Activated B cell treated with CpG ODN at 0.5 μM for 24 hours (primary cell): ENCODE measurements around the gene NPB. TPM values are rescaled to one million over a fixed set of nuclear protein-coding genes. Genes with fewer than 3 reads are reported as not detected.

Experiments
- ATAC-seq: fragments of 200-7000 bp; cut with Tn5 transposase; one replicate; pipeline ENCODE4 v1.10.0; 2021; ENCODE audit warnings: low read depth, mild to moderate bottlenecking, moderate library complexity
- CTCF ChIA-PET: fragments of 350-600 bp; sonication (Branson Sonifier 250); formaldehyde crosslinking; loops from one replicate; lab custom pipeline; 2021; ENCODE audit warnings: antibody characterized with exemption; lab: Charles Lee
- POLR2A ChIA-PET: fragments of 350-600 bp; sonication (Branson Sonifier 250); formaldehyde crosslinking; loops from one replicate; lab custom pipeline; 2021; ENCODE audit warnings: antibody characterized with exemption; lab: Charles Lee
- DNase-seq: peaks from one replicate; pipeline ENCODE4 v3.0.0; 2022
- H3K27ac Mint-ChIP-seq: one replicate; pipeline ENCODE4 v1.8.0; 2020; ENCODE audit warnings: mixed read lengths
- H3K27me3 Mint-ChIP-seq: one replicate; pipeline ENCODE4 v1.8.0; 2021; ENCODE audit warnings: mixed read lengths
- H3K36me3 Mint-ChIP-seq: one replicate; pipeline ENCODE4 v1.8.0; 2021; ENCODE audit warnings: low read depth, mixed read lengths
- H3K4me1 Mint-ChIP-seq: one replicate; pipeline ENCODE4 v1.8.0; 2021; ENCODE audit warnings: mixed read lengths
- H3K4me3 Mint-ChIP-seq: one replicate; pipeline ENCODE4 v1.8.0; 2020; ENCODE audit warnings: mild to moderate bottlenecking, mixed read lengths
- H3K9me3 Mint-ChIP-seq: one replicate; pipeline ENCODE4 v1.8.0; 2020; ENCODE audit warnings: mixed read lengths
- CTCF ChIP-seq: fragments of 200-600 bp; IDR thresholded peaks from one replicate; pipeline ENCODE4 v1.8.0; 2022; ENCODE audit warnings: antibody characterized with exemption, mild to moderate bottlenecking
- intact Hi-C: fragments of 100-400 bp; cut with micrococcal nuclease; formaldehyde crosslinking; loops from one replicate; pipeline ENCODE4 v1.15.1; 2024
- total RNA-seq: library from RNA; stranded (reverse); gene quantifications from 2 replicates; pipeline ENCODE4 v1.2.3, GENCODE V29; 2022

The NPB gene
- total RNA-seq, 1 donor from 2014 or later = 0.24 TPM

- Mint-ChIP-seq H3K27ac (no peak overlapping the region), H3K36me3 (no peaks in the 10 kb centered on the region), H3K27me3 (peaks cover 4% of the 10 kb centered on the region), H3K4me3 (no peak overlapping the region), H3K9me3 (no peaks in the 10 kb centered on the region), H3K4me1 (no peaks in the 10 kb centered on the region)
- ChIA-PET CTCF (no interaction called here), POLR2A (no interaction called here)
- DNase-seq (no peak), ATAC-seq (no peak)
- intact Hi-C loops = no loop called here
- no peak for TF ChIP-seq CTCF
Observed at GRCh38 chr17:81948635-81949378, 46.8 kb downstream of the NPB start.

DNA sequence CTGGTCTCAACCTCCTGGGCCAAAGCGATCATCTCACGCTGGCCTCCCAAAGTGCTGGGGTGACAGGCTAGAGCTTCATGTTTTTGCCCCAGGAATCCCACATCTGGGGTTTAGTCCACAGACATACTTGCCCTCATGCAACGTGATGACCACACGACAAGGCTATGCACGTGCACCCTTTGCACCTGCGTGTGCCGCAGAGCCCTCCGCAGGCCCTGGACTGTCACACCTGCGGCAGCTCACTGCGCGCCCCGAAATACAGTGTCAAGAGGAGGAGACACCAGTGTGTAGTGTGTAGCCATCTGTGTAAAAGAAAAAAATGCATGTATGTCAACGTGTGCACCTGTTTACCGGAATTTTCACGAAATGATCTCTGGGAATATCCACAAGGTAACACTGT is 48.5 kb downstream of the NPB start:
- no peak for ATAC-seq
- intact Hi-C loops = no loop called here
- H3K4me3 Mint-ChIP-seq = no peak overlapping the region
- peaks cover 4% of the 10 kb centered on the region for H3K27me3 Mint-ChIP-seq
- TF ChIP-seq CTCF = no peak
- DNase-seq = no peak
- H3K9me3 Mint-ChIP-seq = no peaks in the 10 kb centered on the region
- ChIA-PET CTCF (interaction anchor here (0.6 kb wide), 1 partner anchor 9 kb away, joined by 3 read pairs; no protein-coding TSS in a partner anchor), POLR2A (no interaction called here)
- H3K27ac Mint-ChIP-seq = no peak overlapping the region
- no peaks in the 10 kb centered on the region for H3K36me3 Mint-ChIP-seq
- no peaks in the 10 kb centered on the region for H3K4me1 Mint-ChIP-seq

DNA sequence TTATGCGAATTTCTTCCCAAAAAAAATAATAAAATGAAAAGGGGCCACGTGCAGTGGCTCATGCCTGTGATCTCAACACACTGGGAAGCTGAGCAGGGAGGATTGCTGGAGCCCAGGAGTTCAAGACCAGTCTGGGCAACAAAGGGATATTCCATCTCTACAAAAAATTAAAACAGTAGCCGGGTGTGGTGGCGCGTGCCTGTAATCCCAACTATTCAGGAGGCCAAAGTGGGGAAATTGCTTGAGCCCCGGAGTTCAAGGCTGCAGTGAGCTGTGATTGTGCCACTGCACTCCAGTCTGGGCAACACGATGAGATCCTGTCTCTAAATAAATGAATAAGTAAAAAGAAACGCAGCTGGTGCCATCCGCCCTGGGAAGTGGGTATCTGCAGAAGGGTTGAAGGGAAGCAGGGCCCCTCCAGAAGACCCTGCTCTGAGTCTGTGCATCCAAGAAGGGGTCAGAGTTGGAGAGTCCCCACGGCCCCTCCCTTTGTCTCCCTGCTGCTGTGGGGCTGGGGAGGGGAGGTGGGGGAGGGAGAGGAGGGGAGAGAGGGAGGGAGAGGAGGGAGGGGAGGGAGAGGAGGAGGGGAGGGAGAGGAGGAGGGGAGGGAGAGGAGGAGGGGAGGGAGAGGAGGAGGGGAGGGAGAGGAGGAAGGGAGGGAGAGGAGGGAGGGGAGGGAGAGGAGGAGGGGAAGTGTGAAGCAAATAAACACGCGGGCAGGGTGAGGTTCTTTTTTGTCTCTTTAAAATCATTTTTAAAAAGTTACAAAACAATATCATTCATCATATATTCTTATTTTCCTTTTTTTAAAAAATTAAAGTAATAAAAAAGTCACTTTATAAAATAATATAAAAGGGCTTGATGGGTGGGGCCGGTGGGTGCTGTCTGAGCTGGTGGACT is 50.0 kb downstream of the NPB start:
- POLR2A ChIA-PET = interaction anchor here (0.6 kb wide), 1 partner anchor 392 kb away, joined by 6 read pairs; no protein-coding TSS in a partner anchor
- H3K9me3 Mint-ChIP-seq = no peaks in the 10 kb centered on the region
- H3K4me1 Mint-ChIP-seq = no peaks in the 10 kb centered on the region
- intact Hi-C loops = no loop called here
- no peak overlapping the region for H3K4me3 Mint-ChIP-seq
- no peak for TF ChIP-seq CTCF
- CTCF ChIA-PET = no interaction called here
- ATAC-seq = no peak
- H3K36me3 Mint-ChIP-seq = no peaks in the 10 kb centered on the region
- H3K27ac Mint-ChIP-seq = no peak overlapping the region
- no peak for DNase-seq
- H3K27me3 Mint-ChIP-seq = peaks cover 3% of the 10 kb centered on the region

Other genes with a start within 250 kb of the NPB start
- 0.42 and 1.2 TPM in 2 replicates for gene PDE6G, start 245.7 kb upstream of the NPB start, total RNA-seq
- 36.7 and 37.3 TPM in 2 replicates for gene OXLD1, start 235.6 kb upstream of the NPB start, total RNA-seq
- 34.7 and 41.3 TPM in 2 replicates for gene CCDC137, start 235.5 kb upstream of the NPB start, total RNA-seq
- 30.7 and 33.3 TPM in 2 replicates for gene ARL16, start 218.4 kb upstream of the NPB start, total RNA-seq
- gene HGS, start 218.2 kb upstream of the NPB start, total RNA-seq = 132 and 151 TPM in 2 replicates
- 68.8 and 69.8 TPM in 2 replicates for gene MRPL12, start 198.9 kb upstream of the NPB start, total RNA-seq
- gene SLC25A10, start 190.0 kb upstream of the NPB start, total RNA-seq = 6.1 and 6.4 TPM in 2 replicates
- gene GCGR, start 98.1 kb upstream of the NPB start, total RNA-seq = 0.20 TPM in 1 of 2 replicates, not detected in the other
- 75.0 and 90.4 TPM in 2 replicates for gene MCRIP1, start 68.9 kb upstream of the NPB start, total RNA-seq
- not detected in 2 replicates for gene PPP1R27, start 67.2 kb upstream of the NPB start, total RNA-seq
- gene P4HB, start 41.7 kb upstream of the NPB start, total RNA-seq = 202 and 225 TPM in 2 replicates
- 396 and 464 TPM in 2 replicates for gene ARHGDIA, start 30.9 kb upstream of the NPB start, total RNA-seq
- 85.3 and 99.3 TPM in 2 replicates for gene ALYREF, start 10.7 kb upstream of the NPB start, total RNA-seq
- 64.2 and 83.8 TPM in 2 replicates for gene ANAPC11, start 10.5 kb upstream of the NPB start, total RNA-seq
- gene PCYT2, start 9.2 kb downstream of the NPB start, total RNA-seq = 40.3 and 44.1 TPM in 2 replicates
- 57.6 and 66.4 TPM in 2 replicates for gene SIRT7, start 15.9 kb downstream of the NPB start, total RNA-seq
- 27.9 and 30.7 TPM in 2 replicates for gene MAFG, start 25.5 kb downstream of the NPB start, total RNA-seq
- gene PYCR1, start 35.1 kb downstream of the NPB start, total RNA-seq = 28.5 and 37.2 TPM in 2 replicates
- gene MYADML2, start 45.0 kb downstream of the NPB start, total RNA-seq = not detected in 2 replicates
- 0.22 TPM in 1 of 2 replicates, not detected in the other for gene NOTUM, start 58.9 kb downstream of the NPB start, total RNA-seq
- 40.0 and 50.0 TPM in 2 replicates for gene ASPSCR1, start 75.4 kb downstream of the NPB start, total RNA-seq
- 37.4 and 41.7 TPM in 2 replicates for gene CENPX, start 120.6 kb downstream of the NPB start, total RNA-seq
- gene LRRC45, start 121.1 kb downstream of the NPB start, total RNA-seq = 10.6 and 10.8 TPM in 2 replicates
- gene RAC3, start 129.4 kb downstream of the NPB start, total RNA-seq = 0.49 TPM in 1 of 2 replicates, not detected in the other
- 84.3 and 85.2 TPM in 2 replicates for gene DCXR, start 135.5 kb downstream of the NPB start, total RNA-seq
- gene RFNG, start 149.6 kb downstream of the NPB start, total RNA-seq = 17.7 and 18.7 TPM in 2 replicates
- 88.7 and 94.7 TPM in 2 replicates for gene GPS1, start 149.7 kb downstream of the NPB start, total RNA-seq
- 127 and 134 TPM in 2 replicates for gene DUS1L, start 163.6 kb downstream of the NPB start, total RNA-seq
- gene FASN, start 196.0 kb downstream of the NPB start, total RNA-seq = 104 and 121 TPM in 2 replicates